K562 (cell line): ENCODE data around the gene VPS13D. TPM values are rescaled to one million over a fixed set of nuclear protein-coding genes. Genes with fewer than 3 reads are reported as not detected.
A peak's percentile ranks its signal among the peaks of the same experiment; 100 is the strongest.

Experiments used
- ATF3 ChIP-seq, 2 experiments: fragments of 450-650 bp in 1 of 2; sonication (generic) in 1 of 2; formaldehyde crosslinking in 1 of 2; IDR thresholded peaks in 1 of 2; conservative IDR thresholded peaks in 1 of 2; 2 replicates each; pipeline versions ENCODE4 v1.6.1 to v1.8.1; 2016 to 2023; ENCODE audit warnings: mild to moderate bottlenecking in 2 of 2, moderate library complexity in 2 of 2, inconsistent platforms in 1 of 2, missing genetic modification reagents in 1 of 2
- CLOCK ChIP-seq: fragments of 250-450 bp; sonication (Bioruptor Pico); IDR thresholded peaks from 2 replicates; pipeline ENCODE4 v1.4.0; 2020; ENCODE audit warnings: mild to moderate bottlenecking, moderate library complexity, borderline replicate concordance
- CREBBP ChIP-seq: IDR thresholded peaks from one replicate; pipeline ENCODE4 v1.6.1; 2012; ENCODE audit warnings: low read depth, mild to moderate bottlenecking, control low read depth, inconsistent platforms, low read length
- SAFB ChIP-seq: fragments of 200-400 bp; formaldehyde crosslinking; IDR thresholded peaks from 2 replicates; pipeline ENCODE4 v1.6.1; 2017; ENCODE audit warnings: low read depth, low read length, borderline replicate concordance
- SREBF1 ChIP-seq: fragments of 150-350 bp; IDR thresholded peaks from 2 replicates; pipeline ENCODE4 v1.6.1; 2014; ENCODE audit warnings: antibody characterized with exemption, low read depth, low read length, borderline replicate concordance
- SRSF9 ChIP-seq: fragments of 200-400 bp; formaldehyde crosslinking; IDR thresholded peaks from 2 replicates; pipeline ENCODE4 v1.6.1; 2017; ENCODE audit warnings: low read depth, low read length, borderline replicate concordance
- ZBTB12 ChIP-seq: fragments of 250-450 bp; sonication (Bioruptor Pico); IDR thresholded peaks from 2 replicates; pipeline ENCODE4 v1.4.0; 2020
- ZBTB17 ChIP-seq: fragments of 450-650 bp; formaldehyde crosslinking; IDR thresholded peaks from 2 replicates; pipeline ENCODE4 v1.4.0; 2020; ENCODE audit warnings: mild to moderate bottlenecking
- ZNF280A ChIP-seq: fragments of 450-650 bp; IDR thresholded peaks from 2 replicates; pipeline ENCODE4 v1.6.1; 2018; ENCODE audit warnings: mild to moderate bottlenecking, low read depth; ENCODE audit not compliant: partially characterized antibody
- ZNF655 ChIP-seq: fragments of 250-450 bp; sonication (Bioruptor Pico); IDR thresholded peaks from 2 replicates; pipeline ENCODE4 v1.5.0; 2021
- ZNF75A ChIP-seq: fragments of 450-650 bp; formaldehyde crosslinking; IDR thresholded peaks from 2 replicates; pipeline ENCODE4 v1.4.0; 2020; ENCODE audit warnings: mild to moderate bottlenecking
- polyA plus RNA-seq, 8 experiments: library from polyadenylated mRNA; depleted of rRNA in 4 of 8; stranded (reverse) in 5 of 8; unstranded in 3 of 8; fragments of >200 nt; fragmentation: Nextera tagmentation in 2 of 8; fragmentation: Illumina TruSeq in 1 of 8; extraction: Ambion mirVana in 2 of 8; extraction: Trizol in 1 of 8; gene quantifications; 2 replicates each; pipeline versions ENCODE4 v1.2.1 to v1.2.3, GENCODE V29; 2011 to 2014; ENCODE audit warnings: inconsistent platforms in 1 of 8, missing spikeins in 1 of 8
- total RNA-seq, 7 experiments: library from RNA; depleted of rRNA in 6 of 7; stranded (reverse); fragments of >200 nt in 6 of 7; fragmentation: Illumina TruSeq in 2 of 7; extraction: Trizol in 2 of 7; gene quantifications; 2 replicates each; pipeline versions ENCODE4 v1.2.1 to v1.2.3, GENCODE V29; 2011 to 2021; ENCODE audit warnings: low replicate concordance in 1 of 7

Gene VPS13D
- total and polyA plus RNA-seq, 9 of the 15 experiments (the other 6 are each of a cell fraction or from before 2014, with no cell fraction given), result 6.1 to 51.5 (median 38.5) TPM

GRCh38 chr1:12480748-12481362 is 251.0 kb downstream of the VPS13D start (continued):
- TF ChIP-seq CLOCK (CRISPR knock-in tag) (0 out of 2 replicates have a peak, but pooled peaks have one; percentile 14), SAFB (no peak), ZBTB17 (peak; percentile 80), ATF3 (IDR thresholded peaks at IDR 0.05) (peak; percentile 78), ATF3 (CRISPR knock-in tag; conservative IDR thresholded peaks at IDR 0.05) (no peak), CREBBP (no peak), ZNF280A (no peak), ZBTB12 (CRISPR knock-in tag) (peak; percentile 22; the same call in 1 of the 2 replicates), SRSF9 (no peak), SREBF1 (no peak), ZNF75A (CRISPR knock-in tag) (no peak), ZNF655 (CRISPR knock-in tag) (no peak)
